Natural killer cell (primary cell): ENCODE results near the gene SPPL3. TPM values are rescaled to one million over a fixed set of nuclear protein-coding genes. Genes with fewer than 3 reads are reported as not detected.

Source experiments
- ATAC-seq, 3 donors: fragments of 150-1000 bp in 2 of 3; fragments of 200-7000 bp in 1 of 3; cut with Tn5 transposase; 1 replicate in 1 of 3; 2 replicates in 2 of 3; pipeline ENCODE4 v1.10.0; 2021; ENCODE audit warnings: mild to moderate bottlenecking in 2 of 3, moderate library complexity in 2 of 3
- DNase-seq, 2 donors: peaks; one replicate each; pipeline versions ENCODE4 v3.0.0 to v3.0.0-alpha.2; 2013 to 2021; ENCODE audit warnings: mixed read lengths in 1 of 2
- H3K27ac ChIP-seq: one replicate; pipeline ENCODE4 v1.5.1; 2013; ENCODE audit warnings: mild to moderate bottlenecking, low read length
- H3K27me3 ChIP-seq: one replicate; pipeline ENCODE4 v1.6.1; 2013; ENCODE audit warnings: low read length; ENCODE audit not compliant: control insufficient read depth, insufficient read depth
- H3K36me3 ChIP-seq: one replicate; pipeline ENCODE4 v1.6.1; 2013; ENCODE audit warnings: low read length; ENCODE audit not compliant: control insufficient read depth, insufficient read depth
- H3K4me1 ChIP-seq: one replicate; pipeline ENCODE4 v1.6.1; 2013; ENCODE audit warnings: low read length; ENCODE audit not compliant: control insufficient read depth, insufficient read depth
- H3K4me3 ChIP-seq: one replicate; pipeline ENCODE4 v1.5.1; 2013; ENCODE audit warnings: low read length
- H3K9me3 ChIP-seq: one replicate; pipeline ENCODE4 v1.6.1; 2013; ENCODE audit warnings: low read length; ENCODE audit not compliant: control insufficient read depth, insufficient read depth
- H3K27ac Mint-ChIP-seq, 2 donors: one replicate each; pipeline ENCODE4 v1.8.0; 2022; ENCODE audit warnings: mild to moderate bottlenecking in 2 of 2, mixed read lengths in 2 of 2, moderate library complexity in 1 of 2
- H3K27me3 Mint-ChIP-seq, 2 donors: one replicate each; pipeline ENCODE4 v1.8.0; 2022; ENCODE audit warnings: low read depth in 2 of 2, mixed read lengths in 2 of 2
- H3K36me3 Mint-ChIP-seq: one replicate; pipeline ENCODE4 v1.8.0; 2022; ENCODE audit warnings: mixed read lengths
- H3K4me1 Mint-ChIP-seq, 2 donors: one replicate each; pipeline ENCODE4 v1.8.0; 2022; ENCODE audit warnings: mixed read lengths in 2 of 2
- H3K4me3 Mint-ChIP-seq: one replicate; pipeline ENCODE4 v1.8.0; 2022; ENCODE audit warnings: mild to moderate bottlenecking, moderate library complexity, mixed read lengths
- H3K9me3 Mint-ChIP-seq, 2 donors: one replicate each; pipeline ENCODE4 v1.8.0; 2022; ENCODE audit warnings: mixed read lengths in 2 of 2
- WGBS: methylation state at CpG from one replicate; pipeline ENCODE4 v1.1.7; 2013; ENCODE audit warnings: missing lambda C conversion rate; ENCODE audit not compliant: insufficient coverage; 5-methylcytosine and 5-hydroxymethylcytosine counted together
- intact Hi-C: fragments of 100-400 bp; cut with micrococcal nuclease; formaldehyde crosslinking; loops from one replicate; pipeline ENCODE4 v1.14.2; 2022
- total RNA-seq, 4 donors: library from RNA; stranded (reverse); fragments of 120-200 nt in 1 of 4; gene quantifications; one replicate each; pipeline versions ENCODE4 v1.2.3 to v1.2.4, GENCODE V29; 2013 to 2022
- TF ChIP-seq, protein P1 (sequence below): fragments of 200-600 bp; IDR thresholded peaks from one replicate; pipeline ENCODE4 v1.8.0; 2022; ENCODE audit warnings: antibody characterized with exemption

Gene SPPL3
- total RNA-seq, 3 donors from 2014 or later (not counting 1 experiment from before 2014, with no cell fraction given), result 31.5 to 40.2 (median 39.9) TPM

- Histone ChIP-seq H3K27me3 (no peaks in the 10 kb centered on the region), H3K4me1 (no peaks in the 10 kb centered on the region), H3K36me3 (no peaks in the 10 kb centered on the region), H3K9me3 (no peaks in the 10 kb centered on the region), H3K27ac (no peak overlapping the region), H3K4me3 (no peak overlapping the region)
- Mint-ChIP-seq H3K36me3 (no peaks in the 10 kb centered on the region), H3K4me3 (no peak overlapping the region), H3K27me3 (no peaks in the 10 kb centered on the region), H3K4me1 (peaks cover 37 to 49% of the 10 kb centered on the region in 2 donors), H3K9me3 (no peaks in the 10 kb centered on the region), H3K27ac (no peak overlapping the region)
- 95% methylated on average over 2 of the region's 4 CpGs for WGBS
- intact Hi-C loops, result no loop called here
- no peak for DNase-seq
- ATAC-seq, result no peak
- TF ChIP-seq, protein P1, sequence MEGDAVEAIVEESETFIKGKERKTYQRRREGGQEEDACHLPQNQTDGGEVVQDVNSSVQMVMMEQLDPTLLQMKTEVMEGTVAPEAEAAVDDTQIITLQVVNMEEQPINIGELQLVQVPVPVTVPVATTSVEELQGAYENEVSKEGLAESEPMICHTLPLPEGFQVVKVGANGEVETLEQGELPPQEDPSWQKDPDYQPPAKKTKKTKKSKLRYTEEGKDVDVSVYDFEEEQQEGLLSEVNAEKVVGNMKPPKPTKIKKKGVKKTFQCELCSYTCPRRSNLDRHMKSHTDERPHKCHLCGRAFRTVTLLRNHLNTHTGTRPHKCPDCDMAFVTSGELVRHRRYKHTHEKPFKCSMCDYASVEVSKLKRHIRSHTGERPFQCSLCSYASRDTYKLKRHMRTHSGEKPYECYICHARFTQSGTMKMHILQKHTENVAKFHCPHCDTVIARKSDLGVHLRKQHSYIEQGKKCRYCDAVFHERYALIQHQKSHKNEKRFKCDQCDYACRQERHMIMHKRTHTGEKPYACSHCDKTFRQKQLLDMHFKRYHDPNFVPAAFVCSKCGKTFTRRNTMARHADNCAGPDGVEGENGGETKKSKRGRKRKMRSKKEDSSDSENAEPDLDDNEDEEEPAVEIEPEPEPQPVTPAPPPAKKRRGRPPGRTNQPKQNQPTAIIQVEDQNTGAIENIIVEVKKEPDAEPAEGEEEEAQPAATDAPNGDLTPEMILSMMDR, result no peak
Observed at GRCh38 chr12:120826335-120826734, 77.8 kb downstream of the SPPL3 start.

- H3K4me1 ChIP-seq, result no peaks in the 10 kb centered on the region
- 97% methylated on average over 3 of the region's 3 CpGs for WGBS
- no peak for DNase-seq
- no peaks in the 10 kb centered on the region for H3K27me3 ChIP-seq
- H3K4me3 Mint-ChIP-seq, result no peak overlapping the region
- H3K27ac Mint-ChIP-seq, result no peak overlapping the region
- no peak overlapping the region for H3K27ac ChIP-seq
- H3K27me3 Mint-ChIP-seq, result no peaks in the 10 kb centered on the region
- no peaks in the 10 kb centered on the region for H3K36me3 ChIP-seq
- H3K4me3 ChIP-seq, result no peak overlapping the region
- intact Hi-C loops, result no loop called here
- H3K9me3 ChIP-seq, result no peaks in the 10 kb centered on the region
- no peaks in the 10 kb centered on the region for H3K9me3 Mint-ChIP-seq
- H3K4me1 Mint-ChIP-seq, result peaks cover 28 to 44% of the 10 kb centered on the region in 2 donors
- no peak for ATAC-seq
- TF ChIP-seq, protein P1, result no peak
- H3K36me3 Mint-ChIP-seq, result no peaks in the 10 kb centered on the region
Observed at GRCh38 chr12:120825337-120825736, 78.8 kb downstream of the SPPL3 start.

DNA sequence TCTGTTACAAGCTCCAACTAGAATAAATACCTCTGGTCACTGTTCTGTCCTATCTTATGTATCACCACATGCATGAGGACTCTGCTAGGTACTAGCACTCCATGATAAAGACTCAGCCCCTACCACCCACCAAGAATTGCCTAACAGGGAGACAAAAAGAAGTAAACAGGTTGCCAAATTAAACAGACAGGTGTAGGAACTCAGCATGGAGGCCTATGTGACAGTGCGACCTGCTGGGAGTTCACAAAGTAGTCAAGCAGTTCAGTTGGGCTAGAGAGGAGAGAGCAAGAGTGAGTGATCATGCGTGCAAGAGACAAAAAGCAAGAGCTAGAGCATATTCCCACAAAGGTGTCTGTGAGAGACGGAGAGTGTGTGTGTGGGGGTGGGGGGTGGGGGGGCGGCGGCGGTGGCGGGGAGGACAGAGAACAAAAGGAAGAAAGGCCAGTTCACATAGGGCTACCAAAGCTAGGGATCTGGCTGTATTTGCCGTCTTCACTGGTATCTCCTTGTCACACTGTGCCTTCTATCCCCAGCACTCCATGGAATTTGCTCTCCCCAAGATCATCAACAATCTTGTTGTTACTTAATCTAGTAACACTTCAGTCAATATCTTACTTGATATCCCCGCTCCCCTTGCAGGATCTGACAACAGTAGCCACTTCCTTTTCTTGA, 81.2 kb downstream of the SPPL3 start:
- TF ChIP-seq, protein P1, result no peak
- ATAC-seq, result no peak
- WGBS, result 89% methylated on average over 9 of the region's 9 CpGs
- Histone ChIP-seq H3K4me3 (no peak overlapping the region), H3K27ac (no peak overlapping the region), H3K9me3 (no peaks in the 10 kb centered on the region), H3K4me1 (no peaks in the 10 kb centered on the region), H3K36me3 (no peaks in the 10 kb centered on the region), H3K27me3 (no peaks in the 10 kb centered on the region)
- Mint-ChIP-seq H3K27me3 (no peaks in the 10 kb centered on the region), H3K4me1 (peaks cover 34 to 41% of the 10 kb centered on the region in 2 donors), H3K4me3 (no peak overlapping the region), H3K27ac (no peak overlapping the region), H3K36me3 (no peaks in the 10 kb centered on the region), H3K9me3 (no peaks in the 10 kb centered on the region)
- no peak for DNase-seq
- intact Hi-C loops, result no loop called here

DNA sequence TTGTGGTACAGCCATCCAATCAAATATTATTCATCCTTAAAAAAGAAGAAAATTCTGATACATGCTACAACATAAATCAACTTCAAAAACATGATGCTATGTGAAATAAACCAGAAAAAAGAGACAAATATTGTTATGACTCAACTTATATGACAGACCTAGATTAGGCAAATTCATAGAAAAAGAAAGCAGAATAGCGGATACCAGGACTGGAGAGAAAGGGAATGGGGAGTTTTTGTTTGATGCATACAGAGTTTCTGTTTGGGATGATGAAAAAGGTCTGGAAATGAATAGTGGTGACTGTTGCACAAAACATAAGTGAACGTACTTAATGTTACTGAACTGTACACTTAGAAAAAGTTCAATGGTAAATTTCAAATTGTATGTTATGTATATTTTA, 82.3 kb downstream of the SPPL3 start:
- no peak for ATAC-seq
- 91% methylated on average over 2 of the region's 2 CpGs for WGBS
- no peaks in the 10 kb centered on the region for H3K9me3 ChIP-seq
- Mint-ChIP-seq H3K4me3 (no peak overlapping the region), H3K9me3 (no peaks in the 10 kb centered on the region), H3K27me3 (no peaks in the 10 kb centered on the region), H3K4me1 (peaks cover 39 to 45% of the 10 kb centered on the region in 2 donors), H3K36me3 (no peaks in the 10 kb centered on the region), H3K27ac (no peak overlapping the region)
- H3K27ac ChIP-seq, result no peak overlapping the region
- no peaks in the 10 kb centered on the region for H3K4me1 ChIP-seq
- intact Hi-C loops, result no loop called here
- TF ChIP-seq, protein P1, result no peak
- no peak for DNase-seq
- H3K4me3 ChIP-seq, result no peak overlapping the region
- no peaks in the 10 kb centered on the region for H3K36me3 ChIP-seq
- no peaks in the 10 kb centered on the region for H3K27me3 ChIP-seq
